ENCODE data around the gene SCN3B.

Gene SCN3B

DNA sequence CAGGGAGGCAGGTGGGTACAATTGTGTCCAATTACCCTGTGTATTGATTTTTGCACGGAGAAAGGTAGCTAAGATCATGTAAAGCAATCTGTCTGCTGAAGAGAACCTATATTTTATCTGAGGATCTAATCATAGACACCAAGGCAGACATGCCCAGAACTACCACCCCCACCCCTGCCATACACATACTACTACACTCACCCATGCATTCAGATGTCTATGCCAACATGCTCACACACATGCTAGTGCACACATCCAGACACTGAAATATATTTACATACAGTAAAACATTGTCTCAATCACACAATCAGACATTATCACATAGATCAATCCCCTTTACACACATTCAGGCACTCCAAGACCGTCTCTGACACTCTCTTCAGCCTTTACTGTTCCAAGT, 1.8 kb downstream of the SCN3B start:
- Histone ChIP-seq H3K9me3 (ENCODE audit: control insufficient read depth, insufficient read depth, low read depth, low read length) (no peaks in the 10 kb centered on the region), H3K36me3 (ENCODE audit: control insufficient read depth in 2 of 2, insufficient read depth in 1 of 2, low read length in 2 of 2) (no peaks in the 10 kb centered on the region), H3K27ac (ENCODE audit: extremely low read depth, low read depth, low read length) (no peak overlapping the region), H3K4me3 (ENCODE audit: low read depth, low read length) (no peak overlapping the region), H3K4me1 (ENCODE audit: control insufficient read depth, insufficient read depth, low read length) (no peaks in the 10 kb centered on the region)
- ChIA-PET CTCF (interaction anchor here (0.6 to 6.1 kb wide), 7 partner anchors 11 to 81 kb away, joined by 3 to 69 read pairs (median 4); no protein-coding TSS in a partner anchor), POLR2A (no interaction called here)
- no peak for TF ChIP-seq ZNF530 (tag by site-specific recombination; IDR thresholded peaks at IDR 0.05; ENCODE audit: low read depth)
- no peak for TF ChIP-seq ZNF626 (tag by site-specific recombination; IDR thresholded peaks at IDR 0.05)
- TF ChIP-seq, protein P1, sequence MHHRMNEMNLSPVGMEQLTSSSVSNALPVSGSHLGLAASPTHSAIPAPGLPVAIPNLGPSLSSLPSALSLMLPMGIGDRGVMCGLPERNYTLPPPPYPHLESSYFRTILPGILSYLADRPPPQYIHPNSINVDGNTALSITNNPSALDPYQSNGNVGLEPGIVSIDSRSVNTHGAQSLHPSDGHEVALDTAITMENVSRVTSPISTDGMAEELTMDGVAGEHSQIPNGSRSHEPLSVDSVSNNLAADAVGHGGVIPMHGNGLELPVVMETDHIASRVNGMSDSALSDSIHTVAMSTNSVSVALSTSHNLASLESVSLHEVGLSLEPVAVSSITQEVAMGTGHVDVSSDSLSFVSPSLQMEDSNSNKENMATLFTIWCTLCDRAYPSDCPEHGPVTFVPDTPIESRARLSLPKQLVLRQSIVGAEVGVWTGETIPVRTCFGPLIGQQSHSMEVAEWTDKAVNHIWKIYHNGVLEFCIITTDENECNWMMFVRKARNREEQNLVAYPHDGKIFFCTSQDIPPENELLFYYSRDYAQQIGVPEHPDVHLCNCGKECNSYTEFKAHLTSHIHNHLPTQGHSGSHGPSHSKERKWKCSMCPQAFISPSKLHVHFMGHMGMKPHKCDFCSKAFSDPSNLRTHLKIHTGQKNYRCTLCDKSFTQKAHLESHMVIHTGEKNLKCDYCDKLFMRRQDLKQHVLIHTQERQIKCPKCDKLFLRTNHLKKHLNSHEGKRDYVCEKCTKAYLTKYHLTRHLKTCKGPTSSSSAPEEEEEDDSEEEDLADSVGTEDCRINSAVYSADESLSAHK (tag by site-specific recombination; IDR thresholded peaks at IDR 0.05) = no peak
- no peak for TF ChIP-seq ZNF138 (tag by site-specific recombination; IDR thresholded peaks at IDR 0.05; ENCODE audit: borderline replicate concordance)
- TF ChIP-seq ZNF23 (tag by site-specific recombination; IDR thresholded peaks at IDR 0.05; ENCODE audit: borderline replicate concordance) = no peak
- TF ChIP-seq, protein P2, sequence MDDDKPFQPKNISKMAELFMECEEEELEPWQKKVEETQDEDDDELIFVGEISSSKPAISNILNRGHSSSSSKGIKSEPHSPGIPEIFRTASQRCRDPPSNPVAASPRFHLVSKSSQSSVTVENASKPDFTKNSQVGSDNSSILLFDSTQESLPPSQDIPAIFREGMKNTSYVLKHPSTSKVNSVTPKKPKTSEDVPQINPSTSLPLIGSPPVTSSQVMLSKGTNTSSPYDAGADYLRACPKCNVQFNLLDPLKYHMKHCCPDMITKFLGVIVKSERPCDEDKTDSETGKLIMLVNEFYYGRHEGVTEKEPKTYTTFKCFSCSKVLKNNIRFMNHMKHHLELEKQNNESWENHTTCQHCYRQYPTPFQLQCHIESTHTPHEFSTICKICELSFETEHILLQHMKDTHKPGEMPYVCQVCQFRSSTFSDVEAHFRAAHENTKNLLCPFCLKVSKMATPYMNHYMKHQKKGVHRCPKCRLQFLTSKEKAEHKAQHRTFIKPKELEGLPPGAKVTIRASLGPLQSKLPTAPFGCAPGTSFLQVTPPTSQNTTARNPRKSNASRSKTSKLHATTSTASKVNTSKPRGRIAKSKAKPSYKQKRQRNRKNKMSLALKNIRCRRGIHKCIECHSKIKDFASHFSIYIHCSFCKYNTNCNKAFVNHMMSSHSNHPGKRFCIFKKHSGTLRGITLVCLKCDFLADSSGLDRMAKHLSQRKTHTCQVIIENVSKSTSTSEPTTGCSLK (tag by site-specific recombination; IDR thresholded peaks at IDR 0.05) = no peak
- TF ChIP-seq ZNF324 (tag by site-specific recombination; IDR thresholded peaks at IDR 0.05) = no peak
- TF ChIP-seq ZFP69B (tag by site-specific recombination; IDR thresholded peaks at IDR 0.05) = no peak
- no peak for TF ChIP-seq KLF8 (tag by site-specific recombination; IDR thresholded peaks at IDR 0.05)
- no peak for TF ChIP-seq ZNF76 (tag by site-specific recombination; IDR thresholded peaks at IDR 0.05; ENCODE audit: borderline replicate concordance, low read depth)
- TF ChIP-seq ZNF544 (tag by site-specific recombination; IDR thresholded peaks at IDR 0.05) = no peak
- no peak for TF ChIP-seq SP7 (tag by site-specific recombination; IDR thresholded peaks at IDR 0.05)
- no peak for TF ChIP-seq EGR2 (tag by site-specific recombination; IDR thresholded peaks at IDR 0.05; ENCODE audit: low read depth)
- TF ChIP-seq ZNF416 (tag by site-specific recombination; IDR thresholded peaks at IDR 0.05) = no peak

DNA sequence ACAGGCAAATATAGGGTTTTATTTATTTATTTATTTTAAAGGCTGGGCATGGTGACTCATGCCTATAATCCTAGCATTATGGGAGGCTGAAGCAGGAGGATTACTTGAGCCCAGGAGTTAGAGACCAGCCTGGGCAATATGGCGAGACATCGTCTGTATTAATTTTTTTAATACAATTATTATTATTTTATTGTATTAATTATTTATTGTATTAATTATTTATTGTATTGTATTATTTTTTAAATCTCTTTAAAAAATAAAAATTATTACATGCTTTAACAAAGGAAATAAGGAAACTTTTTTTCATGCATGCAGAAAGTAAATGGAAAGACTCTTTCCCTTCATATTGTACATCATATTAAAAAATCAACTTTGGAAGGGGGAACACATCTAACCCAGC, 3.5 kb downstream of the SCN3B start:
- Histone ChIP-seq H3K9me3 (ENCODE audit: control insufficient read depth, insufficient read depth, low read depth, low read length) (no peaks in the 10 kb centered on the region), H3K4me3 (ENCODE audit: low read depth, low read length) (no peak overlapping the region), H3K4me1 (ENCODE audit: control insufficient read depth, insufficient read depth, low read length) (no peaks in the 10 kb centered on the region), H3K36me3 (ENCODE audit: control insufficient read depth in 2 of 2, insufficient read depth in 1 of 2, low read length in 2 of 2) (no peaks in the 10 kb centered on the region), H3K27ac (ENCODE audit: extremely low read depth, low read depth, low read length) (no peak overlapping the region)
- TF ChIP-seq YY1 (tag by site-specific recombination; IDR thresholded peaks at IDR 0.05) = no peak
- TF ChIP-seq, protein P3, sequence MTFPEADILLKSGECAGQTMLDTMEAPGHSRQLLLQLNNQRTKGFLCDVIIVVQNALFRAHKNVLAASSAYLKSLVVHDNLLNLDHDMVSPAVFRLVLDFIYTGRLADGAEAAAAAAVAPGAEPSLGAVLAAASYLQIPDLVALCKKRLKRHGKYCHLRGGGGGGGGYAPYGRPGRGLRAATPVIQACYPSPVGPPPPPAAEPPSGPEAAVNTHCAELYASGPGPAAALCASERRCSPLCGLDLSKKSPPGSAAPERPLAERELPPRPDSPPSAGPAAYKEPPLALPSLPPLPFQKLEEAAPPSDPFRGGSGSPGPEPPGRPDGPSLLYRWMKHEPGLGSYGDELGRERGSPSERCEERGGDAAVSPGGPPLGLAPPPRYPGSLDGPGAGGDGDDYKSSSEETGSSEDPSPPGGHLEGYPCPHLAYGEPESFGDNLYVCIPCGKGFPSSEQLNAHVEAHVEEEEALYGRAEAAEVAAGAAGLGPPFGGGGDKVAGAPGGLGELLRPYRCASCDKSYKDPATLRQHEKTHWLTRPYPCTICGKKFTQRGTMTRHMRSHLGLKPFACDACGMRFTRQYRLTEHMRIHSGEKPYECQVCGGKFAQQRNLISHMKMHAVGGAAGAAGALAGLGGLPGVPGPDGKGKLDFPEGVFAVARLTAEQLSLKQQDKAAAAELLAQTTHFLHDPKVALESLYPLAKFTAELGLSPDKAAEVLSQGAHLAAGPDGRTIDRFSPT (tag by site-specific recombination; IDR thresholded peaks at IDR 0.05) = no peak
- no peak for TF ChIP-seq GLIS2 (tag by site-specific recombination; IDR thresholded peaks at IDR 0.05)
- TF ChIP-seq, protein P4, sequence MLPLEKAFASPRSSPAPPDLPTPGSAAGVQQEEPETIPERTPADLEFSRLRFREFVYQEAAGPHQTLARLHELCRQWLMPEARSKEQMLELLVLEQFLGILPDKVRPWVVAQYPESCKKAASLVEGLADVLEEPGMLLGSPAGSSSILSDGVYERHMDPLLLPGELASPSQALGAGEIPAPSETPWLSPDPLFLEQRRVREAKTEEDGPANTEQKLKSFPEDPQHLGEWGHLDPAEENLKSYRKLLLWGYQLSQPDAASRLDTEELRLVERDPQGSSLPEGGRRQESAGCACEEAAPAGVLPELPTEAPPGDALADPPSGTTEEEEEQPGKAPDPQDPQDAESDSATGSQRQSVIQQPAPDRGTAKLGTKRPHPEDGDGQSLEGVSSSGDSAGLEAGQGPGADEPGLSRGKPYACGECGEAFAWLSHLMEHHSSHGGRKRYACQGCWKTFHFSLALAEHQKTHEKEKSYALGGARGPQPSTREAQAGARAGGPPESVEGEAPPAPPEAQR (tag by site-specific recombination; IDR thresholded peaks at IDR 0.05) = no peak
- TF ChIP-seq ZNF626 (tag by site-specific recombination; IDR thresholded peaks at IDR 0.05) = no peak
- TF ChIP-seq ZNF274 (IDR thresholded peaks at IDR 0.05; ENCODE audit: low read length) = no peak
- TF ChIP-seq ZNF274 (tag by site-specific recombination; IDR thresholded peaks at IDR 0.05; ENCODE audit: borderline replicate concordance) = no peak
- no peak for TF ChIP-seq ZNF121 (tag by site-specific recombination; IDR thresholded peaks at IDR 0.05)
- no peak for TF ChIP-seq ZNF155 (tag by site-specific recombination; IDR thresholded peaks at IDR 0.05)
- no peak for TF ChIP-seq ZNF624 (tag by site-specific recombination; IDR thresholded peaks at IDR 0.05)
- no peak for TF ChIP-seq ZNF350 (tag by site-specific recombination; IDR thresholded peaks at IDR 0.05)
- TF ChIP-seq, protein P5, sequence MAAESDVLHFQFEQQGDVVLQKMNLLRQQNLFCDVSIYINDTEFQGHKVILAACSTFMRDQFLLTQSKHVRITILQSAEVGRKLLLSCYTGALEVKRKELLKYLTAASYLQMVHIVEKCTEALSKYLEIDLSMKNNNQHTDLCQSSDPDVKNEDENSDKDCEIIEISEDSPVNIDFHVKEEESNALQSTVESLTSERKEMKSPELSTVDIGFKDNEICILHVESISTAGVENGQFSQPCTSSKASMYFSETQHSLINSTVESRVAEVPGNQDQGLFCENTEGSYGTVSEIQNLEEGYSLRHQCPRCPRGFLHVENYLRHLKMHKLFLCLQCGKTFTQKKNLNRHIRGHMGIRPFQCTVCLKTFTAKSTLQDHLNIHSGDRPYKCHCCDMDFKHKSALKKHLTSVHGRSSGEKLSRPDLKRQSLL (tag by site-specific recombination; IDR thresholded peaks at IDR 0.05) = no peak
- POLR2A ChIA-PET = no interaction called here
- CTCF ChIA-PET = interaction anchor here (0.7 to 6.1 kb wide), 4 partner anchors 56 to 62 kb away, joined by 5 to 69 read pairs (median 16); no protein-coding TSS in a partner anchor

Data from HEK293 (cell line).